ENCODE results near the gene PARVB. TPM values are rescaled to one million over a fixed set of nuclear protein-coding genes. Genes with fewer than 3 reads are reported as not detected.
A peak's percentile ranks its signal among the peaks of the same experiment; 100 is the strongest.

The PARVB gene
- polyA plus RNA-seq (2013, experiment 1 of 4), result 12.4 TPM
- 12.2 TPM for polyA plus RNA-seq (2013, experiment 2 of 4)
- polyA plus RNA-seq (2013, experiment 3 of 4), result 9.3 TPM
- polyA plus RNA-seq (2013, experiment 4 of 4), result 12.6 TPM

GRCh38 chr22:44024288-44024921 lies at the start of gene PARVB:
Gene PARVB (plus strand): TSS chr22:44024302. CDS start chr22:44024340, 38 bp downstream.
- no peak within 1 kb of the TSS for H3K27ac ChIP-seq (ENCODE audit: insufficient read depth, low read depth, low read length, poor library complexity, severe bottlenecking)
- H3K36me3 ChIP-seq (ENCODE audit: control insufficient read depth, insufficient read depth, low read length), result no peaks in the 10 kb centered on the region
- H3K9me3 ChIP-seq (ENCODE audit: control insufficient read depth, low read length), result no peaks in the 10 kb centered on the region
- H3K27me3 ChIP-seq (ENCODE audit: control insufficient read depth, insufficient read depth, low read length, poor library complexity, severe bottlenecking), result peaks cover 15% of the 10 kb centered on the region
- peak within 1 kb of the TSS; percentile 43 for H3K4me3 ChIP-seq (ENCODE audit: insufficient read depth, low read depth, low read length)
- 10 to 11% methylated on average over 83 of the region's 83 CpGs for WGBS, 2 experiments
- H3K4me1 ChIP-seq (ENCODE audit: control insufficient read depth, insufficient read depth, low read length), result no peaks in the 10 kb centered on the region

GRCh38 chr22:43975041-43975440 lies 49.1 kb upstream of the PARVB start:
- WGBS, 2 experiments, result 65 to 66% methylated on average over 3 to 4 of the region's 4 CpGs
- H3K27ac ChIP-seq (ENCODE audit: insufficient read depth, low read depth, low read length, poor library complexity, severe bottlenecking), result no peak overlapping the region

GRCh38 chr22:43976861-43977795 lies 47.0 kb upstream of the PARVB start:
- H3K27me3 ChIP-seq (ENCODE audit: control insufficient read depth, insufficient read depth, low read length, poor library complexity, severe bottlenecking), result no peaks in the 10 kb centered on the region
- no peak overlapping the region for H3K27ac ChIP-seq (ENCODE audit: insufficient read depth, low read depth, low read length, poor library complexity, severe bottlenecking)
- WGBS, 2 experiments, result 91 to 94% methylated on average over 19 of the region's 19 CpGs
- no peaks in the 10 kb centered on the region for H3K4me1 ChIP-seq (ENCODE audit: control insufficient read depth, insufficient read depth, low read length)
- no peak overlapping the region for H3K4me3 ChIP-seq (ENCODE audit: insufficient read depth, low read depth, low read length)
- no peaks in the 10 kb centered on the region for H3K9me3 ChIP-seq (ENCODE audit: control insufficient read depth, low read length)
- H3K36me3 ChIP-seq (ENCODE audit: control insufficient read depth, insufficient read depth, low read length), result peaks cover 44% of the 10 kb centered on the region

More at GRCh38 chr22:43975041-43975440, 49.1 kb upstream of the PARVB start:
- no peaks in the 10 kb centered on the region for H3K27me3 ChIP-seq (ENCODE audit: control insufficient read depth, insufficient read depth, low read length, poor library complexity, severe bottlenecking)
- H3K36me3 ChIP-seq (ENCODE audit: control insufficient read depth, insufficient read depth, low read length), result peaks cover 30% of the 10 kb centered on the region
- H3K4me3 ChIP-seq (ENCODE audit: insufficient read depth, low read depth, low read length), result no peak overlapping the region
- H3K9me3 ChIP-seq (ENCODE audit: control insufficient read depth, low read length), result no peaks in the 10 kb centered on the region
- no peaks in the 10 kb centered on the region for H3K4me1 ChIP-seq (ENCODE audit: control insufficient read depth, insufficient read depth, low read length)

DNA sequence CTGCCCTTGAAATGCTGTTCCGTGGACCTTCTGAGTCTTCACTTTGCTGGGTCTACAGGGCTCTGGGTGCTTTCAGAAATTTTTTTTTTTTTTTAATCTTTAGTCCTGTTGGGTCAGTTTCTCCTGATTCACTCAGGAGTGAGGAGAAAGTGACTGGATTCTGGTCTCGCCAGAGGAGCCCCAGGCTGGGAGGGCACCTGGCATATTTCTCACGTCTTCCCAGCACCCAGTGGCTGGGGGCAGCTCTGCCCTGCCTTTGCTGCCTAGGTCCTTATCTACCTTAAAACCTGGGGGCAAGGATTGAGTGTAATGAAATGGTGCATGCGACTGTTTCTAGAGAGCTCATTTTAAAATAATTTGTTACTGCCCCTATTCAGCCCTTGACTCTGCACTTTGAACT lies 45.5 kb upstream of the PARVB start:
- Histone ChIP-seq H3K27ac (ENCODE audit: insufficient read depth, low read depth, low read length, poor library complexity, severe bottlenecking) (no peak overlapping the region), H3K36me3 (ENCODE audit: control insufficient read depth, insufficient read depth, low read length) (peaks cover 41% of the 10 kb centered on the region), H3K4me1 (ENCODE audit: control insufficient read depth, insufficient read depth, low read length) (no peaks in the 10 kb centered on the region), H3K27me3 (ENCODE audit: control insufficient read depth, insufficient read depth, low read length, poor library complexity, severe bottlenecking) (no peaks in the 10 kb centered on the region), H3K4me3 (ENCODE audit: insufficient read depth, low read depth, low read length) (no peak overlapping the region), H3K9me3 (ENCODE audit: control insufficient read depth, low read length) (no peaks in the 10 kb centered on the region)
- WGBS, 2 experiments, result 92% methylated on average over 4 of the region's 4 CpGs

DNA sequence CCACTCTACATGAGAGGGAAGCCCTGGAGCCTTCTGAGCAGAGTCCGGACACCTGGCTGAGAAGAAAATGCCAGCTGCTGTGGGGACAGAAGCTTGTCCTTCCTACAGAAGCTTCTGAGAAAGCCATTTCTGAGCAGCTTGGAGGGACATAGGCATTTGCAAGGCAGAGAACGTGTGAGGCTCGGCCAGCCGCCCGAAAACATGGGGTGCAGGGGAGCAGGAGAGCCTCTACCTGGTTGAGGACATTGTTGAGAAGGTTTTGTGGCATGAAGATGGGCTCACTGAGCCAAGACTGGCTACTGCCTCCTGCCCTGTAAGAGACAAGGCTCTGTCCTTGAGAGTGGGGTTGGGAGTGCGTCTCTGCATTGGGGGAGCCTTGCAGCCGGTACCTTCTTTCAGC lies 43.5 kb upstream of the PARVB start:
- Histone ChIP-seq H3K9me3 (ENCODE audit: control insufficient read depth, low read length) (no peaks in the 10 kb centered on the region), H3K36me3 (ENCODE audit: control insufficient read depth, insufficient read depth, low read length) (peaks cover 39% of the 10 kb centered on the region), H3K27me3 (ENCODE audit: control insufficient read depth, insufficient read depth, low read length, poor library complexity, severe bottlenecking) (no peaks in the 10 kb centered on the region), H3K4me3 (ENCODE audit: insufficient read depth, low read depth, low read length) (no peak overlapping the region), H3K4me1 (ENCODE audit: control insufficient read depth, insufficient read depth, low read length) (no peaks in the 10 kb centered on the region), H3K27ac (ENCODE audit: insufficient read depth, low read depth, low read length, poor library complexity, severe bottlenecking) (no peak overlapping the region)
- 93 to 98% methylated on average over 7 of the region's 7 CpGs for WGBS, 2 experiments

DNA sequence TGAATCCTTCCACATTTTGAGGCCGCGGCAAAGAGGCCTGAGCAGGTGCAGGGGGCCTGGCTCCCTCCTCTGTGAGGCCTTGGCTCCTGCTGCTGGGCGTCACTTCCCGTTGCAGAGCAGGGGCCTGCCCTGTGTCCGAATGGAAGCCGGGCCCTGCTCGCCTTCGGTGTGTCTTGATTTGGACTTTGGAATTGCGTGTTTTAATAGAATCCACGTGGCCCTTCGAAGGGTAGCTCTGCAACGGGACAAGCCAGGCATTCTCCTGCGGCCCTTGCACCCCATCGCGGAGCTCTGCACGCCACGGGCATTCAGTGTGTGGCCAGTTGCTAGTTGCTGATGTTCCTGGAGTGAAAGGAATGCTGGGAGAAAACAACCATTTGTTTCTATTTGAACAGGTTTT lies 43.1 kb upstream of the PARVB start:
- WGBS, 2 experiments, result 96% methylated on average over 17 of the region's 17 CpGs
- no peaks in the 10 kb centered on the region for H3K27me3 ChIP-seq (ENCODE audit: control insufficient read depth, insufficient read depth, low read length, poor library complexity, severe bottlenecking)
- no peaks in the 10 kb centered on the region for H3K9me3 ChIP-seq (ENCODE audit: control insufficient read depth, low read length)
- H3K27ac ChIP-seq (ENCODE audit: insufficient read depth, low read depth, low read length, poor library complexity, severe bottlenecking), result no peak overlapping the region
- H3K4me3 ChIP-seq (ENCODE audit: insufficient read depth, low read depth, low read length), result no peak overlapping the region
- peaks cover 39% of the 10 kb centered on the region for H3K36me3 ChIP-seq (ENCODE audit: control insufficient read depth, insufficient read depth, low read length)
- H3K4me1 ChIP-seq (ENCODE audit: control insufficient read depth, insufficient read depth, low read length), result no peaks in the 10 kb centered on the region

DNA sequence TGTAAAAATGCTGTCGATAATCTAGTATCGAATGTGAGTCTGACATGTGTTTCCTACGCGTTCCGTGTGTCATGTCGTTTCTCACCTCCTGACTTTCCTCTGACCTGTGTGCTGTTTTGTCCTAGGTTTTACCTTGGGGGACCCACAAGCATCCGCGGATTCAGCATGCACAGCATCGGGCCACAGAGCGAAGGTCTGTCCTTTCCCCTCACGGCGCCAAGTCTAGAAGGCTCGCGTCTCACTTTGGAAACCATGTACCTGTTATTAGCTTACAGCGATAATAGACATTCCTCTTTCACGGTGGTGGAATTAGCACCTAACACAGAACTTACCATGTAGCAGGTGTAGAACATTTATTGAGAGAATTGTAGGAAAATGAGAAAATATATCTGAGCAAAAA lies 40.3 kb upstream of the PARVB start:
- 95 to 96% methylated on average over 16 of the region's 16 CpGs for WGBS, 2 experiments
- no peak overlapping the region for H3K27ac ChIP-seq (ENCODE audit: insufficient read depth, low read depth, low read length, poor library complexity, severe bottlenecking)
- H3K27me3 ChIP-seq (ENCODE audit: control insufficient read depth, insufficient read depth, low read length, poor library complexity, severe bottlenecking), result no peaks in the 10 kb centered on the region
- H3K4me3 ChIP-seq (ENCODE audit: insufficient read depth, low read depth, low read length), result no peak overlapping the region
- no peaks in the 10 kb centered on the region for H3K4me1 ChIP-seq (ENCODE audit: control insufficient read depth, insufficient read depth, low read length)
- no peaks in the 10 kb centered on the region for H3K9me3 ChIP-seq (ENCODE audit: control insufficient read depth, low read length)
- H3K36me3 ChIP-seq (ENCODE audit: control insufficient read depth, insufficient read depth, low read length), result peaks cover 36% of the 10 kb centered on the region

DNA sequence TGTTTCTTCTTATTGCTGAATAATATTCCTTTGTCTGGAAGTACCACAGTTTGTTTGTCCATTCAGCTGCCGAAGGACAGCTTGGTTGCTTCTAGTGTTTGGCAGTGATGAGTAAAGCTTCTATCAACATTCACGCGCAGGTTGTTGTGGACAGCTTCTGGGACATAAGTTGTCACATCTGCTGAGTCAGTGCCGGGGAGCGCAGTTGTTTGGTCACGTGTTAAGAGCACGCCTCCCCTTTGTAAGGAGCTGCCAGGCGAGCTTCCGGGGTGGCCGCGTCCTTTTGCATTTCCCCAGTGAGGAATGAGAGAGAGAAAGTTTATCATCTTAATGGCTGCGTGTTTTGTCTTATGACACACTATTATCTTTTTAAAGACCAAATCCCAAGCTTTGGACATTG lies 38.6 kb upstream of the PARVB start:
- no peaks in the 10 kb centered on the region for H3K27me3 ChIP-seq (ENCODE audit: control insufficient read depth, insufficient read depth, low read length, poor library complexity, severe bottlenecking)
- no peak overlapping the region for H3K4me3 ChIP-seq (ENCODE audit: insufficient read depth, low read depth, low read length)
- no peak overlapping the region for H3K27ac ChIP-seq (ENCODE audit: insufficient read depth, low read depth, low read length, poor library complexity, severe bottlenecking)
- H3K36me3 ChIP-seq (ENCODE audit: control insufficient read depth, insufficient read depth, low read length), result peaks cover 26% of the 10 kb centered on the region
- no peaks in the 10 kb centered on the region for H3K4me1 ChIP-seq (ENCODE audit: control insufficient read depth, insufficient read depth, low read length)
- 87 to 89% methylated on average over 11 of the region's 12 CpGs for WGBS, 2 experiments
- H3K9me3 ChIP-seq (ENCODE audit: control insufficient read depth, low read length), result no peaks in the 10 kb centered on the region

DNA sequence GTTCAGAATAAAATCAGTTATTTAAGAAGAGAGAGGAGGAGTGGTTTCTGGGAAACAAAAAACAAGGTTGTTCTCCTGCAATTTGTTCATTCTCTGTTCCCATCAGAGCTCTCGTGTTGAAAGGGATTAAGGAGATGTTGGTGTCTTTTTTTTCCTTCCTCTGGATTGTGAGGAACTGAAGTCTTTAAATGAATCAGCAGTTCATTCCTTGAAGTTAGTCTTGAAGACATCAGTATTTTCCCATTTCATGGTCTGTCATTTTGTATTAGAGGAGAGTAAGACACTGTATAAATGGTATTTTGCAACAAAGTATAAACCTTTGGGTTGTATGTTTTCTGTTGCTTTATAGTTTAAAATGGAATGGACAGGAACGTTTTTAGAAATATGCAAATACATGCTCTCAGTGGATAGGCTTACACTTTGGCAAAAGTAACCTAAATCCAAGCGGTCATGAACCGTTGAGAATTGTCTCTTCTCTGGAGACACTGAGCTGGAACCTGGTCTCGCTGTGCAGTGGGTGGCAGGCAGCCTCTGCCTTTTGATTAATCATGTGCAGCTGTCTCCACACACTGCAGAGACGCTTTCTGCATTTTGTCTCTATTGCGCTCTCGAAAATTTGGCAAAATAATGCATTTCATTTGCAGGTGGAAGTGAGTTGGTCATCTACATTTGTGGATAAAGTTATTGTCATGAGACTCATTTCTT lies 35.8 kb upstream of the PARVB start:
- H3K27me3 ChIP-seq (ENCODE audit: control insufficient read depth, insufficient read depth, low read length, poor library complexity, severe bottlenecking), result no peaks in the 10 kb centered on the region
- peaks cover 18% of the 10 kb centered on the region for H3K36me3 ChIP-seq (ENCODE audit: control insufficient read depth, insufficient read depth, low read length)
- H3K4me1 ChIP-seq (ENCODE audit: control insufficient read depth, insufficient read depth, low read length), result no peaks in the 10 kb centered on the region
- H3K27ac ChIP-seq (ENCODE audit: insufficient read depth, low read depth, low read length, poor library complexity, severe bottlenecking), result no peak overlapping the region
- WGBS, 2 experiments, result 91% methylated on average over 8 of the region's 8 CpGs
- H3K9me3 ChIP-seq (ENCODE audit: control insufficient read depth, low read length), result no peaks in the 10 kb centered on the region
- no peak overlapping the region for H3K4me3 ChIP-seq (ENCODE audit: insufficient read depth, low read depth, low read length)

- Histone ChIP-seq H3K27me3 (ENCODE audit: control insufficient read depth, insufficient read depth, low read length, poor library complexity, severe bottlenecking) (no peaks in the 10 kb centered on the region), H3K36me3 (ENCODE audit: control insufficient read depth, insufficient read depth, low read length) (peaks cover 12% of the 10 kb centered on the region), H3K4me3 (ENCODE audit: insufficient read depth, low read depth, low read length) (no peak overlapping the region), H3K9me3 (ENCODE audit: control insufficient read depth, low read length) (no peaks in the 10 kb centered on the region), H3K4me1 (ENCODE audit: control insufficient read depth, insufficient read depth, low read length) (no peaks in the 10 kb centered on the region), H3K27ac (ENCODE audit: insufficient read depth, low read depth, low read length, poor library complexity, severe bottlenecking) (no peak overlapping the region)
- WGBS, 2 experiments, result 94 to 97% methylated on average over 10 of the region's 10 CpGs
Measured at GRCh38 chr22:43988960-43989359, 35.1 kb upstream of the PARVB start.
